ENCODE data around the gene A2M. TPM values are rescaled to one million over a fixed set of nuclear protein-coding genes. Genes with fewer than 3 reads are reported as not detected.

A2M gene
- total and polyA plus RNA-seq, 2 of the 13 experiments (the other 11 are each of a cell fraction or from before 2014, with no cell fraction given): 2,807 to 6,551 TPM

DNA sequence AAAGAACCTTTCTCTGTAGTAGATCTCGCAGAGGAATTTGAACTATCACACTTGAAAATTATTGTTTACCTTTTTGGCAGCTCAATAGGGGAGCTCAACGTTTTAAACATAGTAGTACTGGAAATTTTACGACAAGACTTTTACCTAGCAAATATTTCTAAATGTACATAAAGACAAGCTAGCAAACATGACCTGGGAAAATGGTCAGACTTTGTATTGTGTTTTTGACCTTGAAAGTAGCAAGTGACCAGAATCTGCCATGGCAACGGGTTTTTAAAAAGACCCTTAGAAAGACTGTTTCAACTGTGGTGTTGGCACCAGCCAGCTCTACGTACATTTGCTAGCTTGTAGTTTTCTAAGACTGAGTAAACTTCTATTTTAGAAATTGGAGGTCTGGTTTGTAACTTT, 20.2 kb upstream of the A2M start (continued):
- TF ChIP-seq, protein P1, sequence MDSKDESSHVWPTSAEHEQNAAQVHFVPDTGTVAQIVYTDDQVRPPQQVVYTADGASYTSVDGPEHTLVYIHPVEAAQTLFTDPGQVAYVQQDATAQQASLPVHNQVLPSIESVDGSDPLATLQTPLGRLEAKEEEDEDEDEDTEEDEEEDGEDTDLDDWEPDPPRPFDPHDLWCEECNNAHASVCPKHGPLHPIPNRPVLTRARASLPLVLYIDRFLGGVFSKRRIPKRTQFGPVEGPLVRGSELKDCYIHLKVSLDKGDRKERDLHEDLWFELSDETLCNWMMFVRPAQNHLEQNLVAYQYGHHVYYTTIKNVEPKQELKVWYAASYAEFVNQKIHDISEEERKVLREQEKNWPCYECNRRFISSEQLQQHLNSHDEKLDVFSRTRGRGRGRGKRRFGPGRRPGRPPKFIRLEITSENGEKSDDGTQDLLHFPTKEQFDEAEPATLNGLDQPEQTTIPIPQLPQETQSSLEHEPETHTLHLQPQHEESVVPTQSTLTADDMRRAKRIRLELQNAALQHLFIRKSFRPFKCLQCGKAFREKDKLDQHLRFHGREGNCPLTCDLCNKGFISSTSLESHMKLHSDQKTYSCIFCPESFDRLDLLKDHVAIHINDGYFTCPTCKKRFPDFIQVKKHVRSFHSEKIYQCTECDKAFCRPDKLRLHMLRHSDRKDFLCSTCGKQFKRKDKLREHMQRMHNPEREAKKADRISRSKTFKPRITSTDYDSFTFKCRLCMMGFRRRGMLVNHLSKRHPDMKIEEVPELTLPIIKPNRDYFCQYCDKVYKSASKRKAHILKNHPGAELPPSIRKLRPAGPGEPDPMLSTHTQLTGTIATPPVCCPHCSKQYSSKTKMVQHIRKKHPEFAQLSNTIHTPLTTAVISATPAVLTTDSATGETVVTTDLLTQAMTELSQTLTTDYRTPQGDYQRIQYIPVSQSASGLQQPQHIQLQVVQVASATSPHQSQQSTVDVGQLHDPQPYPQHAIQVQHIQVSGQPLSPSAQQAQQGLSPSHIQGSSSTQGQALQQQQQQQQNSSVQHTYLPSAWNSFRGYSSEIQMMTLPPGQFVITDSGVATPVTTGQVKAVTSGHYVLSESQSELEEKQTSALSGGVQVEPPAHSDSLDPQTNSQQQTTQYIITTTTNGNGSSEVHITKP (CRISPR knock-in tag; IDR thresholded peaks at IDR 0.05; ENCODE audit: low read depth): no peak
- peak; percentile 37; the same call in 1 of the 2 replicates for TF ChIP-seq ESRRA (CRISPR knock-in tag; IDR thresholded peaks at IDR 0.05; ENCODE audit: low read depth)
- TF ChIP-seq KLF9 (CRISPR knock-in tag; IDR thresholded peaks at IDR 0.05; ENCODE audit: low read depth): peak; percentile 36; the same call in 1 of the 2 replicates
- peak; percentile 71; the same call in 1 of the 2 replicates for TF ChIP-seq ZNF335 (CRISPR knock-in tag; IDR thresholded peaks at IDR 0.05)
- no peak for TF ChIP-seq ZNF749 (CRISPR knock-in tag; IDR thresholded peaks at IDR 0.05; ENCODE audit: borderline replicate concordance)
- no peak for TF ChIP-seq MYC (CRISPR knock-in tag; IDR thresholded peaks at IDR 0.05; ENCODE audit: borderline replicate concordance)
- TF ChIP-seq, protein P2, sequence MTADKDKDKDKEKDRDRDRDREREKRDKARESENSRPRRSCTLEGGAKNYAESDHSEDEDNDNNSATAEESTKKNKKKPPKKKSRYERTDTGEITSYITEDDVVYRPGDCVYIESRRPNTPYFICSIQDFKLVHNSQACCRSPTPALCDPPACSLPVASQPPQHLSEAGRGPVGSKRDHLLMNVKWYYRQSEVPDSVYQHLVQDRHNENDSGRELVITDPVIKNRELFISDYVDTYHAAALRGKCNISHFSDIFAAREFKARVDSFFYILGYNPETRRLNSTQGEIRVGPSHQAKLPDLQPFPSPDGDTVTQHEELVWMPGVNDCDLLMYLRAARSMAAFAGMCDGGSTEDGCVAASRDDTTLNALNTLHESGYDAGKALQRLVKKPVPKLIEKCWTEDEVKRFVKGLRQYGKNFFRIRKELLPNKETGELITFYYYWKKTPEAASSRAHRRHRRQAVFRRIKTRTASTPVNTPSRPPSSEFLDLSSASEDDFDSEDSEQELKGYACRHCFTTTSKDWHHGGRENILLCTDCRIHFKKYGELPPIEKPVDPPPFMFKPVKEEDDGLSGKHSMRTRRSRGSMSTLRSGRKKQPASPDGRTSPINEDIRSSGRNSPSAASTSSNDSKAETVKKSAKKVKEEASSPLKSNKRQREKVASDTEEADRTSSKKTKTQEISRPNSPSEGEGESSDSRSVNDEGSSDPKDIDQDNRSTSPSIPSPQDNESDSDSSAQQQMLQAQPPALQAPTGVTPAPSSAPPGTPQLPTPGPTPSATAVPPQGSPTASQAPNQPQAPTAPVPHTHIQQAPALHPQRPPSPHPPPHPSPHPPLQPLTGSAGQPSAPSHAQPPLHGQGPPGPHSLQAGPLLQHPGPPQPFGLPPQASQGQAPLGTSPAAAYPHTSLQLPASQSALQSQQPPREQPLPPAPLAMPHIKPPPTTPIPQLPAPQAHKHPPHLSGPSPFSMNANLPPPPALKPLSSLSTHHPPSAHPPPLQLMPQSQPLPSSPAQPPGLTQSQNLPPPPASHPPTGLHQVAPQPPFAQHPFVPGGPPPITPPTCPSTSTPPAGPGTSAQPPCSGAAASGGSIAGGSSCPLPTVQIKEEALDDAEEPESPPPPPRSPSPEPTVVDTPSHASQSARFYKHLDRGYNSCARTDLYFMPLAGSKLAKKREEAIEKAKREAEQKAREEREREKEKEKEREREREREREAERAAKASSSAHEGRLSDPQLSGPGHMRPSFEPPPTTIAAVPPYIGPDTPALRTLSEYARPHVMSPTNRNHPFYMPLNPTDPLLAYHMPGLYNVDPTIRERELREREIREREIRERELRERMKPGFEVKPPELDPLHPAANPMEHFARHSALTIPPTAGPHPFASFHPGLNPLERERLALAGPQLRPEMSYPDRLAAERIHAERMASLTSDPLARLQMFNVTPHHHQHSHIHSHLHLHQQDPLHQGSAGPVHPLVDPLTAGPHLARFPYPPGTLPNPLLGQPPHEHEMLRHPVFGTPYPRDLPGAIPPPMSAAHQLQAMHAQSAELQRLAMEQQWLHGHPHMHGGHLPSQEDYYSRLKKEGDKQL (CRISPR knock-in tag; IDR thresholded peaks at IDR 0.05; ENCODE audit: low read depth): peak; percentile 84
- TF ChIP-seq, protein P3, sequence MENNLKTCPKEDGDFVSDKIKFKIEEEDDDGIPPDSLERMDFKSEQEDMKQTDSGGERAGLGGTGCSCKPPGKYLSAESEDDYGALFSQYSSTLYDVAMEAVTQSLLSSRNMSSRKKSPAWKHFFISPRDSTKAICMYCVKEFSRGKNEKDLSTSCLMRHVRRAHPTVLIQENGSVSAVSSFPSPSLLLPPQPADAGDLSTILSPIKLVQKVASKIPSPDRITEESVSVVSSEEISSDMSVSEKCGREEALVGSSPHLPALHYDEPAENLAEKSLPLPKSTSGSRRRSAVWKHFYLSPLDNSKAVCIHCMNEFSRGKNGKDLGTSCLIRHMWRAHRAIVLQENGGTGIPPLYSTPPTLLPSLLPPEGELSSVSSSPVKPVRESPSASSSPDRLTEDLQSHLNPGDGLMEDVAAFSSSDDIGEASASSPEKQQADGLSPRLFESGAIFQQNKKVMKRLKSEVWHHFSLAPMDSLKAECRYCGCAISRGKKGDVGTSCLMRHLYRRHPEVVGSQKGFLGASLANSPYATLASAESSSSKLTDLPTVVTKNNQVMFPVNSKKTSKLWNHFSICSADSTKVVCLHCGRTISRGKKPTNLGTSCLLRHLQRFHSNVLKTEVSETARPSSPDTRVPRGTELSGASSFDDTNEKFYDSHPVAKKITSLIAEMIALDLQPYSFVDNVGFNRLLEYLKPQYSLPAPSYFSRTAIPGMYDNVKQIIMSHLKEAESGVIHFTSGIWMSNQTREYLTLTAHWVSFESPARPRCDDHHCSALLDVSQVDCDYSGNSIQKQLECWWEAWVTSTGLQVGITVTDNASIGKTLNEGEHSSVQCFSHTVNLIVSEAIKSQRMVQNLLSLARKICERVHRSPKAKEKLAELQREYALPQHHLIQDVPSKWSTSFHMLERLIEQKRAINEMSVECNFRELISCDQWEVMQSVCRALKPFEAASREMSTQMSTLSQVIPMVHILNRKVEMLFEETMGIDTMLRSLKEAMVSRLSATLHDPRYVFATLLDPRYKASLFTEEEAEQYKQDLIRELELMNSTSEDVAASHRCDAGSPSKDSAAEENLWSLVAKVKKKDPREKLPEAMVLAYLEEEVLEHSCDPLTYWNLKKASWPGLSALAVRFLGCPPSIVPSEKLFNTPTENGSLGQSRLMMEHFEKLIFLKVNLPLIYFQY (CRISPR knock-in tag; IDR thresholded peaks at IDR 0.05; ENCODE audit: borderline replicate concordance): peak; percentile 40; the same call in 1 of the 2 replicates
- peak; percentile 64; the same call in 1 of the 2 replicates for TF ChIP-seq NR2C2 (CRISPR knock-in tag; IDR thresholded peaks at IDR 0.05; ENCODE audit: borderline replicate concordance)
- TF ChIP-seq RFX3 (CRISPR knock-in tag; IDR thresholded peaks at IDR 0.05): peak; percentile 84
- no peak for TF ChIP-seq SP5 (CRISPR knock-in tag; IDR thresholded peaks at IDR 0.05; ENCODE audit: borderline replicate concordance, low read depth)
- TF ChIP-seq MTA1 (CRISPR knock-in tag; IDR thresholded peaks at IDR 0.05; ENCODE audit: borderline replicate concordance): no peak
- TF ChIP-seq, protein P4, sequence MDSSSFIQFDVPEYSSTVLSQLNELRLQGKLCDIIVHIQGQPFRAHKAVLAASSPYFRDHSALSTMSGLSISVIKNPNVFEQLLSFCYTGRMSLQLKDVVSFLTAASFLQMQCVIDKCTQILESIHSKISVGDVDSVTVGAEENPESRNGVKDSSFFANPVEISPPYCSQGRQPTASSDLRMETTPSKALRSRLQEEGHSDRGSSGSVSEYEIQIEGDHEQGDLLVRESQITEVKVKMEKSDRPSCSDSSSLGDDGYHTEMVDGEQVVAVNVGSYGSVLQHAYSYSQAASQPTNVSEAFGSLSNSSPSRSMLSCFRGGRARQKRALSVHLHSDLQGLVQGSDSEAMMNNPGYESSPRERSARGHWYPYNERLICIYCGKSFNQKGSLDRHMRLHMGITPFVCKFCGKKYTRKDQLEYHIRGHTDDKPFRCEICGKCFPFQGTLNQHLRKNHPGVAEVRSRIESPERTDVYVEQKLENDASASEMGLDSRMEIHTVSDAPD (CRISPR knock-in tag; IDR thresholded peaks at IDR 0.05): peak; percentile 34; the same call in 1 of the 2 replicates
- TF ChIP-seq KDM3A (CRISPR knock-in tag; IDR thresholded peaks at IDR 0.05; ENCODE audit: low read depth): no peak
- TF ChIP-seq NFYB (CRISPR knock-in tag; IDR thresholded peaks at IDR 0.05): no peak

Measured in HepG2 (cell line).